Endothelial cell of coronary artery (primary cell): ENCODE results near the gene VCX2. TPM values are rescaled to one million over a fixed set of nuclear protein-coding genes. Genes with fewer than 3 reads are reported as not detected.

ENCODE experiments used
- total RNA-seq: library from RNA; depleted of rRNA; stranded (reverse); fragments of >200 nt; gene quantifications from 2 replicates; pipeline ENCODE4 v1.2.3, GENCODE V29; 2014

Gene VCX2
- not detected in 2 replicates for total RNA-seq

DNA sequence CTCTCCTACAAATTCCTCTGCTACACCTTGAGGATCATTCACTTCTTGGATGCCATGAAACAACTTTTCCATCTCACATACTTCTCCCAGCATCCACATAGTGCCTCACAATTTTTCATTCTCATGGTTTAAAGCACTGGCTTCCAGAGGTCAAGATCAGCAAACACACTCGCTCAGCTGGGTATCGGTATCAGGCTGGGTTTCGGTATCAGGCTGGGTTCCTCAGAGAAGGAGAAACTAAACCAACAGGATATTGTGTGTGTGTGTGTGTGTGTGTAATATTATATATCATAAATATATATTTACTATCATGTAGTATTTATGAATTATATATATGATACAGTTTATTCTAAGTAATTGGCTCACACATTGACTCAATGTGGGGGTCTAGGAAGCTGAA, at the start of gene VCX2:
TSS of gene VCX2 (minus strand) at position 99 of the 400 bp plus-strand sequence. CDS start 624 bp downstream, outside the sequence.

Other genes with a start within 250 kb of the VCX2 start
- gene PNPLA4, start 243.9 kb downstream of the VCX2 start, total RNA-seq, result 8.5 and 10.4 TPM in 2 replicates